HG02938 (cell line): Measurements from ENCODE around the gene RPL10A.
A peak's percentile ranks its signal among the peaks of the same experiment; 100 is the strongest.
"Not testable (repeated sequence)": the region's sequence is repeated elsewhere in the genome, so short reads cannot be mapped to it uniquely, and the experiment has no call there.

Experiments used
- ATAC-seq: cut with Tn5 transposase; IDR thresholded peaks from one replicate; pipeline ENCODE4 v1.9.1; 2021; ENCODE audit warnings: mild to moderate bottlenecking, moderate library complexity; ENCODE audit not compliant: unreplicated experiment

The RPL10A gene

GRCh38 chr6:35468181-35468979, at the start of gene RPL10A:
Gene RPL10A (plus strand): TSS chr6:35468401. CDS start chr6:35468435, 34 bp downstream.
- peak; percentile 77 for ATAC-seq

GRCh38 chr6:35419417-35419816, 48.8 kb upstream of the RPL10A start:
- no peak for ATAC-seq

GRCh38 chr6:35419961-35420360, 48.2 kb upstream of the RPL10A start:
- no peak for ATAC-seq

GRCh38 chr6:35425284-35425683, 42.9 kb upstream of the RPL10A start:
- no peak for ATAC-seq

GRCh38 chr6:35426074-35426473, 42.1 kb upstream of the RPL10A start:
- no peak for ATAC-seq

- ATAC-seq: no peak
Observed at GRCh38 chr6:35427435-35427834, 40.8 kb upstream of the RPL10A start.

- no peak for ATAC-seq
Observed at GRCh38 chr6:35427851-35428321, 40.3 kb upstream of the RPL10A start.

- no peak for ATAC-seq
Observed at GRCh38 chr6:35428421-35429149, 39.6 kb upstream of the RPL10A start.

- no peak for ATAC-seq
Observed at GRCh38 chr6:35429463-35429862, 38.7 kb upstream of the RPL10A start.

GRCh38 chr6:35432291-35432690, 35.9 kb upstream of the RPL10A start:
- no peak for ATAC-seq

GRCh38 chr6:35432702-35433101, 35.5 kb upstream of the RPL10A start:
- not testable (repeated sequence) for ATAC-seq

- no peak for ATAC-seq
Observed at GRCh38 chr6:35435074-35435837, 32.9 kb upstream of the RPL10A start.

- ATAC-seq: no peak
Observed at GRCh38 chr6:35436071-35436857, 31.9 kb upstream of the RPL10A start.

- not testable (repeated sequence) for ATAC-seq
Observed at GRCh38 chr6:35438378-35439065, 29.7 kb upstream of the RPL10A start.

GRCh38 chr6:35439308-35439707, 28.9 kb upstream of the RPL10A start:
- no peak for ATAC-seq

GRCh38 chr6:35441205-35441604, 27.0 kb upstream of the RPL10A start:
- no peak for ATAC-seq

- no peak for ATAC-seq
Observed at GRCh38 chr6:35441642-35442041, 26.6 kb upstream of the RPL10A start.

- no peak for ATAC-seq
Observed at GRCh38 chr6:35442693-35443092, 25.5 kb upstream of the RPL10A start.

GRCh38 chr6:35443341-35444030, 24.7 kb upstream of the RPL10A start:
- no peak for ATAC-seq
